ENCODE results near the gene ARR3. TPM values are rescaled to one million over a fixed set of nuclear protein-coding genes. Genes with fewer than 3 reads are reported as not detected.
A peak's percentile ranks its signal among the peaks of the same experiment; 100 is the strongest.

ARR3 gene
- total RNA-seq, 1 experiment from 2014 or later: not detected

- no peak for TF ChIP-seq EZH2 (IDR thresholded peaks at IDR 0.05; ENCODE audit: borderline replicate concordance, low read depth, low read length, poor library complexity, severe bottlenecking)
- TF ChIP-seq CTCF (conservative IDR thresholded peaks at IDR 0.05; ENCODE audit: low read depth, low read length): no peak
- BruUV-seq (replicated peaks): no TSS peak
- Histone ChIP-seq H3K36me3 (ENCODE audit: insufficient read depth, low read length, poor library complexity, severe bottlenecking) (no peaks in the 10 kb centered on the region), H3K27me3 (replicated peaks; ENCODE audit: insufficient read depth, low read depth, low read length, poor library complexity) (no peaks in the 10 kb centered on the region), H3K9me3 (ENCODE audit: low read depth, low read length, poor library complexity, severe bottlenecking) (no peaks in the 10 kb centered on the region), H3K27ac (ENCODE audit: low read depth, low read length, poor library complexity, severe bottlenecking) (no peak within 1 kb of the TSS), H3K4me3 (ENCODE audit: low read depth, low read length, poor library complexity, severe bottlenecking) (no peak within 1 kb of the TSS), H3K4me1 (ENCODE audit: insufficient read depth, low read length, poor library complexity, severe bottlenecking) (no peaks in the 10 kb centered on the region)
- CTCF ChIA-PET: no interaction called here
- DNase-seq (ENCODE audit: low spot score): no peak
- POLR2A ChIA-PET (ENCODE audit: low non-redundant PET): no interaction called here
- intact Hi-C loops (cut with micrococcal nuclease; ENCODE audit: unreplicated experiment): no loop called here
Measured at GRCh38 chrX:70281951-70282350, 13.8 kb downstream of the ARR3 start, which contains the start of gene RAB41. TSS of gene RAB41 (plus strand) at chrX:70282172. CDS start at chrX:70282218, 46 bp downstream.

GRCh38 chrX:70289168-70289792 lies 21.1 kb downstream of the ARR3 start:
- no peak for TF ChIP-seq EZH2 (IDR thresholded peaks at IDR 0.05; ENCODE audit: borderline replicate concordance, low read depth, low read length, poor library complexity, severe bottlenecking)
- no peak for TF ChIP-seq CTCF (conservative IDR thresholded peaks at IDR 0.05; ENCODE audit: low read depth, low read length)
- POLR2A ChIA-PET (ENCODE audit: low non-redundant PET): no interaction called here
- H3K36me3 ChIP-seq (ENCODE audit: insufficient read depth, low read length, poor library complexity, severe bottlenecking): no peaks in the 10 kb centered on the region
- TSS peak; percentile 75 for BruUV-seq (replicated peaks)
- no peak for DNase-seq (ENCODE audit: low spot score)
- H3K4me1 ChIP-seq (ENCODE audit: insufficient read depth, low read length, poor library complexity, severe bottlenecking): peaks cover 2% of the 10 kb centered on the region
- H3K27me3 ChIP-seq (replicated peaks; ENCODE audit: insufficient read depth, low read depth, low read length, poor library complexity): no peaks in the 10 kb centered on the region
- intact Hi-C loops (cut with micrococcal nuclease; ENCODE audit: unreplicated experiment): no loop called here
- H3K4me3 ChIP-seq (ENCODE audit: low read depth, low read length, poor library complexity, severe bottlenecking): peak overlapping the region; percentile 59
- H3K27ac ChIP-seq (ENCODE audit: low read depth, low read length, poor library complexity, severe bottlenecking): peak overlapping the region; percentile 76
- CTCF ChIA-PET: no interaction called here
- H3K9me3 ChIP-seq (ENCODE audit: low read depth, low read length, poor library complexity, severe bottlenecking): no peaks in the 10 kb centered on the region

GRCh38 chrX:70289793-70290770 lies 21.9 kb downstream of the ARR3 start, which contains the start of the genes KIF4A and PDZD11:
TSS of gene KIF4A (plus strand) at chrX:70290104. CDS start at chrX:70290459, 355 bp downstream.
TSS of gene PDZD11 (minus strand) at chrX:70289927. CDS start at chrX:70289341, 586 bp downstream.
- peak within 1 kb of the TSS; percentile 76 for H3K27ac ChIP-seq (ENCODE audit: low read depth, low read length, poor library complexity, severe bottlenecking)
- H3K4me3 ChIP-seq (ENCODE audit: low read depth, low read length, poor library complexity, severe bottlenecking): peak within 1 kb of the TSS; percentile 59
- peaks cover 2% of the 10 kb centered on the region for H3K4me1 ChIP-seq (ENCODE audit: insufficient read depth, low read length, poor library complexity, severe bottlenecking)
- ChIA-PET POLR2A (ENCODE audit: low non-redundant PET) (no interaction called here), CTCF (no interaction called here)
- peak; percentile 83 for DNase-seq (ENCODE audit: low spot score)
- intact Hi-C loops (cut with micrococcal nuclease; ENCODE audit: unreplicated experiment): no loop called here
- H3K27me3 ChIP-seq (replicated peaks; ENCODE audit: insufficient read depth, low read depth, low read length, poor library complexity): no peaks in the 10 kb centered on the region
- H3K36me3 ChIP-seq (ENCODE audit: insufficient read depth, low read length, poor library complexity, severe bottlenecking): no peaks in the 10 kb centered on the region
- no peak for TF ChIP-seq EZH2 (IDR thresholded peaks at IDR 0.05; ENCODE audit: borderline replicate concordance, low read depth, low read length, poor library complexity, severe bottlenecking)
- no peak for TF ChIP-seq CTCF (conservative IDR thresholded peaks at IDR 0.05; ENCODE audit: low read depth, low read length)
- H3K9me3 ChIP-seq (ENCODE audit: low read depth, low read length, poor library complexity, severe bottlenecking): no peaks in the 10 kb centered on the region
- TSS peak; percentile 55 for BruUV-seq (replicated peaks)

All from A673 (cell line).